Liver (tissue), 3 donors: ENCODE data around the gene CCDC91.

Experiments
- ATF3 ChIP-seq: IDR thresholded peaks from 2 replicates; pipeline ENCODE4 v1.6.1; 2016; ENCODE audit warnings: antibody characterized with exemption
- FOXA1 ChIP-seq: IDR thresholded peaks from 2 replicates; pipeline ENCODE4 v1.6.1; 2016; ENCODE audit warnings: antibody characterized with exemption
- GABPA ChIP-seq, 2 donors: IDR thresholded peaks in 1 of 2; conservative IDR thresholded peaks in 1 of 2; 2 replicates each; pipeline ENCODE4 v1.6.1; 2016; ENCODE audit warnings: antibody characterized with exemption in 2 of 2, mild to moderate bottlenecking in 1 of 2, moderate library complexity in 1 of 2
- MAX ChIP-seq: IDR thresholded peaks from 2 replicates; pipeline ENCODE4 v1.6.1; 2016; ENCODE audit warnings: antibody characterized with exemption
- RAD21 ChIP-seq, 2 donors: IDR thresholded peaks; 2 replicates each; pipeline ENCODE4 v1.6.1; 2016; ENCODE audit warnings: antibody characterized with exemption in 2 of 2, mild to moderate bottlenecking in 2 of 2
- REST ChIP-seq: IDR thresholded peaks from 2 replicates; pipeline ENCODE4 v1.6.1; 2016; ENCODE audit warnings: antibody characterized with exemption, mild to moderate bottlenecking
- RXRA ChIP-seq, 2 donors: IDR thresholded peaks; 2 replicates each; pipeline ENCODE4 v1.6.1; 2017 to 2018; ENCODE audit warnings: antibody characterized with exemption in 2 of 2, mild to moderate bottlenecking in 1 of 2
- YY1 ChIP-seq: IDR thresholded peaks from 2 replicates; pipeline ENCODE4 v1.6.1; 2016; ENCODE audit warnings: antibody characterized with exemption, mild to moderate bottlenecking
- TF ChIP-seq, protein P1 (sequence below): fragments of 150-350 bp; IDR thresholded peaks from 2 replicates; pipeline ENCODE4 v1.5.1; 2017; ENCODE audit warnings: improper control_type of control experiment, low read depth, low read length; ENCODE audit not compliant: missing input control
- donor health status: healthy.
- donor health status: healthy.

DNA sequence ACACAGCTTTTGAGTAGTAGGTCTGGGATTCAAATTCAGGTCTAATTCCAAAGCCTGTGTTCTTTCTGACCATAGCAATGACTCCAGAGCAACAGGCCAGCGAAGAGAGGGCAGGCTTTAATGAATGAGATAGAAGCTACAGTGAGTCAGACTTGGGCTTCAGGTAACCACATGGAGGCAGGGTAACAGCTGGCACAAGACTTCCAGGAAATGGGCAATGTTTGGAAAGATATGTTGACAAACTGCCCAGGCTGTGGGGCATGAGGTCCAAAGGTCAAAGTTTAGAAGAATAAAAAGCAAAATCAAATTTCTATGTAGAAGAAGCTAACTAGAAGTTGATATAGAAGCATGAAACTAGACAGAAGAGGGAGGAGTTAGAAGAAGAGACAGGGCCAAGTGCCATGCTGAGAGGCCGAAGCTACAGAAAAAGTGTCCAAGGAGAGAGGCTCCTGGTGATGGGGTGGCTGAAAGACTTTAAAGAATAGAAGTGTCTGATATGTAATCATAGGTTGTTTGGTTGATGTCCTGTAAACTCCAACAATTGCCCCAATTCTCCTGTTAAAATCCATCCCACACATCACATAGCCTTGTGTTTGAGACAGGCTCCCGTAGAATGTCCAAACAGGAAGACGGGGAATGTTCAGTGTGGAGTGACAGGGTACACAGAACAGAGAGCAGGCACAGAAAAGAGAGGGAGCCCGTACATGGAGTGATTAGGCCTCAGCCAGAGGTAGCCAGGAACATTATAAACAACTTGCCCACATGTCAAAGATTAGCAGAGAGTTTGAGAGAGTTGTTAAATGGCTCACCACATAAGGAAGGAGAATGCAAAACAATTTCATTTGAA is 384.7 kb downstream of the CCDC91 start:
- peak; percentile 56 for TF ChIP-seq FOXA1
- peak in 1 of 2 donors; percentile 60 for TF ChIP-seq GABPA (IDR thresholded peaks at IDR 0.05 in 1 of 2, conservative IDR thresholded peaks at IDR 0.05 in 1 of 2)
- TF ChIP-seq, protein P1, sequence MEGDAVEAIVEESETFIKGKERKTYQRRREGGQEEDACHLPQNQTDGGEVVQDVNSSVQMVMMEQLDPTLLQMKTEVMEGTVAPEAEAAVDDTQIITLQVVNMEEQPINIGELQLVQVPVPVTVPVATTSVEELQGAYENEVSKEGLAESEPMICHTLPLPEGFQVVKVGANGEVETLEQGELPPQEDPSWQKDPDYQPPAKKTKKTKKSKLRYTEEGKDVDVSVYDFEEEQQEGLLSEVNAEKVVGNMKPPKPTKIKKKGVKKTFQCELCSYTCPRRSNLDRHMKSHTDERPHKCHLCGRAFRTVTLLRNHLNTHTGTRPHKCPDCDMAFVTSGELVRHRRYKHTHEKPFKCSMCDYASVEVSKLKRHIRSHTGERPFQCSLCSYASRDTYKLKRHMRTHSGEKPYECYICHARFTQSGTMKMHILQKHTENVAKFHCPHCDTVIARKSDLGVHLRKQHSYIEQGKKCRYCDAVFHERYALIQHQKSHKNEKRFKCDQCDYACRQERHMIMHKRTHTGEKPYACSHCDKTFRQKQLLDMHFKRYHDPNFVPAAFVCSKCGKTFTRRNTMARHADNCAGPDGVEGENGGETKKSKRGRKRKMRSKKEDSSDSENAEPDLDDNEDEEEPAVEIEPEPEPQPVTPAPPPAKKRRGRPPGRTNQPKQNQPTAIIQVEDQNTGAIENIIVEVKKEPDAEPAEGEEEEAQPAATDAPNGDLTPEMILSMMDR: no peak
- peak; percentile 75 for TF ChIP-seq YY1
- TF ChIP-seq MAX: peak; percentile 92
- TF ChIP-seq ATF3: peak; percentile 70
- TF ChIP-seq RAD21 (IDR thresholded peaks at IDR 0.05): peak; percentile 58 to 68
- peak; percentile 63 for TF ChIP-seq REST
- peak; percentile 69 to 74 for TF ChIP-seq RXRA (IDR thresholded peaks at IDR 0.05)
